Islet of Langerhans (tissue), 1 donor: ENCODE measurements around the gene ATP9A.

Experiments
- FAIRE-seq: peaks from one replicate; lab custom pipeline; 2011; peaks lifted over from hg19 to GRCh38; lab: Jason Lieb, UNC

The ATP9A gene

DNA sequence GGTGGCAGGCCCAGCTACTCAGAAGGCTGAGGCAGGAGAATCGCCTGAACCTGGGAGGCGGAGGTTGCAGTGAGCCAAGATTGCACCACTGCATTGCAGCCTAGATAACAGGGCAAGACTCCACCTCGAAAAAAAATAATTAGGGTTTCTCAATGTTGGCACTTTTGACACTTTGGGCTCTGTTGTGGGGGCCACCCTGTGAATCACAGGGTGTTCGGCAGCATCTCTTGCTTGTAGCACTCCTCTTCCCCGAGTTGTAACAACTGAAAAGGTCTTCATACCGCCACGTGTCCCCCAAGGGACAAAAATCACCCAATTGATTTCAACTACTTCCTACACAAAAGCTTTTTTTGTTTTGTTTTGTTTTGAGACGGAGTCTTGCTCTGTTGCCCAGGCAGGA is 172.4 kb downstream of the ATP9A start:
- FAIRE-seq: no peak

DNA sequence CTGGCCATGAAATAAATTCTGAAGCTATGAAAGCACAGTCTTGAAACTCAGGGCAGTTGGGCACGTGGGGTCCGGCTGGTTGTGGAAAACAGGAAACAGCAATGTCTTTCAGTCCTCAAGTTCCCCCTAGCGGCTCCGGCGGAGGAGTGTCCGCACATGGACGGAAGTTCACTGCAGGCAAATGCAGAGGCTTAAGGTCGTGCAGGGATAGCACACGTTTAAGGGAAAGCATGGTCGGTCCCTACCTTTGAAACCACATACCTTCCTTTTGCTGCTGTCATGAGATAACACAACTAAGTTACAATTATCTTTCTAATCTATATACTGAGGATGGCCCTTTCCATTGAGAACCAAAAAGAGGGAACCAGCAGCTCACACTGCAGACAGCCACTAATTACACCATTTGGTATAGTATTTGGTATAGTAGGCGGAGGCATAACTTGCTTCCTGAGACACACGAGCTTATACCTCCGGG is 173.1 kb downstream of the ATP9A start:
- FAIRE-seq: no peak

DNA sequence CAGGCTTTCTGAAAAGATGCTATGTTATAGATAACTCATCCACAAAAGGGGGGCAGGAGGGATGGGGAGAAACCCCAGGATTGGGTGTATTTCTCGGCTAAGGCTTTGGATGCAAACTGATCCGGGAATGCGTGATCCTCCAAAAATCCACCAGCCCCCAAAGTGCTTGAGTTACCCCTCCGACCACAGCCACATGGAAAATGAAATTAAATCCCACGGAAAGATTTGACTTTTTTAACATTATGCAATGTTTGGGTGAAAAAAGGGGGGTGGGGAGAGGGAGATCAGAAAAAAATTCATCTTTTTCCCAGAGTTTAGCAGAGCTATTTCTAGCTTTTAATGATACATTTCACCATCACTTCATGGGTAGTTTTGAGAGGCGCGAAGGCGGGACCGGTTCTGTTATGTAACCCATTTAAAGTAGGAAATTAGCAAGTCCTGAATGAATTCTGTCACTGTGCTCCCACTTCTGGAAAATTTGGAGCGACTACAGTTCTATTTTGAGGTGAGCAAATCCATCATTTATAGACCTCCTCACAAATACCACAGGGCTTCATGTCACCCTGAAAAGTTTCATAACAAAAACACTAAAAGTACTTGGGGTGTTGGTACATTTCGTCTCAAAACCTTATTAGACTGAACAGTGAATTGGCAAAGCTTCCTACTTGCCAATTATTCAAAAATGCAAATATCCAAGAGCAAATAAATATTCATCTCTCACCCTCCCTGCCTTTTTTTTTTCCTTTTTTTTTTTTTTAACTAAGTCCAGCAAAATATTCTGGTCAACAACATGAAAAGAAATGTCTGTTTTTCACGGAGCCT is 173.7 kb downstream of the ATP9A start:
- FAIRE-seq: no peak

DNA sequence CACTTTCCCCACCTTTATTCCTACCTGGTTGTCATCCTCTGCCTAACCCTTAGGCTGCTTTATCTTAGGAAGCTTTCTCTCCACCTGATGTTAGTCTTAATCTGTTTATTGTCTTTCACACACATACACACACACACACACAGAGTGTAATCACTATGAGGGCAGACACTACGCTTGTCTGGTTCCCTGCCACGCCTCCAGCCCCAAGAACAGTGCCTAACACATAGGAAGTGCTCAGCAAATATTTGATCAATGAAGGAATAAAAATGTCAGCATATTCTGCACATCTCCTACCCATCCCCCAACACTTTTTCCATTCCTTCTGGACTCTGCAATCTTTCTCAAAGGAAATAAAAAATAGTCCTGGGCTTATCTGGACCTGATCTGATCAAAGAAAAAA is 174.6 kb downstream of the ATP9A start:
- no peak for FAIRE-seq

DNA sequence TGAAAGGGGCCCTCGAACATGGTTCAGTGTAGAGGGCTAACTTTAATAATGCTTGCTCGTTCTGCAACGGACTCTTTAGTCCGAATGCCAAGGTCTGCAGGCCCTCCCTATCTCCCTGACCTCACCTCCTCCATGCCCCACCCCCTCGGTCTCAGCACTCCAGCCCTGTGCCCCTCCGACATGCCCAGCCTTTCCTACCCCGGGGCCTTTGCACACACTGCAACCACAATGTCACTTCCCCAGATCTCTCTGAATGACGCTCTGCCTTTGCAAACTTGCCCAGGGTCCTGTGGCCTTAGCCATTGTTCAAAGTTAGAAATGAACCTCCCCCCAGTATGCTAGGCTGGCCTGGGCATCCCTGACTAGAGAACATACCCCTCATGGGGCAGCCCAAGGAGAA is 175.6 kb downstream of the ATP9A start:
- FAIRE-seq: no peak

DNA sequence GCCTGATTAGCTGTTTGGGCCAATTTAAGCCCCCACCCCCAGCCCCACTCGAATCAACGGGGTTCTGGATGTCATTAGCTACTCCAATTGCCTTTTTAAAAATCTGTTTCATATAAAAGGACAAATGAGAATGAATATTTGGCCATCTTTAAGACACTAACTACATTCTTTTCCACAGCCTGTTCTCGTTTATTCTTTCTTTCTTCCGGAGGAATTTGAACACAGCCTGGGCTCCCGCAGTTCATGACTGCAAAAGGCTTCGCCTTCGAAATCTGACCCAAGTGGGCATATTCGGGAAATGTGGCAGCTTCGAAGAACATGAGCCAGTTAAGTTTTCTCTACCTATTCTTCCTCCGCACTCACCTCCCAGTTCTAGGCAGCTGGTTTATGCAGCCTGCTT is 176.3 kb downstream of the ATP9A start:
- no peak for FAIRE-seq

DNA sequence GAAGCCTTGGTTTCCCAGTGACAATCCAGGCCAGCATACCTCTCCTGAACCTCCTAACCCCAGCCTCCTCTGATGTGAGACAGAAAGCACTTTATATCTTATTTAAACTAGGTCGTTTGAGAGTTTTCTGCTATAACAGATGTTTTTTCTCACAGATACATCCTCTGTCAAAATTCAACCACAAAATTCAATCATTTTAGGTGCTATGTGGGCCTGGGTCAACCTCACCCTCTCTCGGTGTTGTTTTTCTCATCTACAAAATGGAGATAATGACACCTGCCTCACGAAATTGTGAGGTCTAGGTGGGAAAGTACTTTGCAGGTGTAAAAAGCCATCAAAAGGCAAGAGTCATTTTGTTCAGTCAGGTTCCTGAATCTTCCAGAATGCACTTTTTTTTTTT is 179.4 kb downstream of the ATP9A start:
- no peak for FAIRE-seq

DNA sequence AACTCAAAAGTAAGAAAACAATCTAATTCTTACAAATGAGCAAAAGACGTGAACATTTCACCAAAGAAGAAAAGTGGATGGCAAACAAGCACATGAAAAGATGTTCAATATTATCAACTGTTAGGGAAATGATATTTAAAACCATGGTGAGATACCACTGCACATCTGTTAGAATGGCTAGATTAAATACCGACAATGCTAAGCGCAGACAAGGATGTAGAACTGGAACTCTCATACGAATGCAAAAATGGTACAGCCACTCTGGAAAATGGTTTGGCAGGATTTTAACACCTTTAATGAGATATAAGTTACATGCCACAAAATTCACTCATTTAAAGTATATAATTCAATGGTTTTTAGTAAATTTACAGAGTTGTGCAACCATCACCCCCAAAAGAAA is 181.0 kb downstream of the ATP9A start:
- no peak for FAIRE-seq

DNA sequence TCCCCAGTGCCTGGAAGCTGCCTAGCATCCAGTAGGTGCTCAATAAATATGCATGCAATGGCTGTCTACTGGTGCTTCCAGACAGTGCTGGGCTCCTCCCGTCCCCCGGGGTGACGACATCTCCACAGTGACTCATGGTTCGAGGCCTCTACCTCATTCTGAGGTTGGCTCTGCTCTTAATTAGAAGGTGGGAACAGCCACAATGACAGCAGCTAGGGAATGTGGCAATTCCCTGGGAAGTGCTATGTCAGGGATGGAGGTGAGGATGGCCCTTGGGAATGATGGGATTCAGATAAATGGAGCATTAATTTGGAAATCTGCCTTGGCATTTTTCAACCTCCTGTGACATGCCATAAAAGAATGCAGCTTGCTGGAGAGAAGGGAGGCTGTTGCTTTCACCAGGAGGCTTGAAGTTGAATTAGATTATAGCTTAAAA is 182.2 kb downstream of the ATP9A start:
- FAIRE-seq: no peak

DNA sequence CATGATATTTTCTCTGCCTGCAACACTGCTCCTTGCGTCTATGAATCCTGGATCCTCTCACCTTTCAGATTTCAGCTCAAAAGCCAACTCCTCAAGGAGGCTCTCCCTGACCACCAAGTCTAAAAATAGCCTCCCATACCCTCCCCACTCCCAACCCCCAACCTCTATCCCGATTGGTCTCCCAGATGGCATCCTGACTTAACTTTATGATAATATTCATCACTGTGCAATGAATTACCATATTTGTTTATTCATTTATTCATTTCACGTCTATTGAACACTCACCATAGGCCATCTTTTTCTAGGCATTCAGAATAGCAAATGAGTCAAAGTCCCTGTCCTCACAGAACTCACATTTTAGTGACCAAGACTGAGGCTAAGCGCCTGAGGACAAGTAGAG is 183.0 kb downstream of the ATP9A start:
- no peak for FAIRE-seq

DNA sequence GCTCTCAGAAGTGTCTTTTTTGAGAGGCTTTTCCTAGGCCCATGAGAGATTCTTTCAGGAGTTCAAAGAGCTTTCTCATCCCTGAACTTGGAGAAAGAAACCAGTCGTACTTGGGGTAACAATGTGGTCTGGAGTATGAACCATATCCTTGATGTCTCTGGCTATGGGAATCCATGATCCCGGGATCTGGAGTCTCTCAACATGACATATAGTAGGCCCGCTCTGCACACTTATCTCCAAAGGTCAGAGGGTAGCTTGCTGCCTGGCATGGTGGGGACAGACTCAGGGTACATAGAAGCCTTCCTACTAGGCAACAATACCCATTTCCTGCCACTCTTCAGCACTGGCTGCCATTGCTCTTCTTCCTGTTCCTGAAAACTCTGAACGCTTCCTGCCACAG is 183.5 kb downstream of the ATP9A start:
- no peak for FAIRE-seq

DNA sequence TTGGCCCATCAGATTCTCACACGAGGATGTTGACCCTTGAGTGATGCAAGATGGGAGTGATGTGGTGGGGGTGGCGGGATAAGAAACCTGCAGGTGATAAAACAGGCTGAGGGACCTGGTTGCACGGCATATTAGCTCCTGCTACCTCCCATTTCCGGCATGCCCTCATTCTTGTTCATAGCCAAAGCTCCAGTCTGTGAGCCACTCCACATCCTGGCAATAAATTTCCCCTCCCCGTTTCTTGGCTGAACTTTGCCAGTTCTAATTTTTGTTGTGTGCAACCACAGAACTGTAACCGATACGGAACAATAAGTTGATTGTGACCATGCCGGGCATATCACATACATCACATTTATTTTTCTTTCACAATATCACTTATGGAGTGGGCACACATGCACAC is 184.1 kb downstream of the ATP9A start:
- no peak for FAIRE-seq

DNA sequence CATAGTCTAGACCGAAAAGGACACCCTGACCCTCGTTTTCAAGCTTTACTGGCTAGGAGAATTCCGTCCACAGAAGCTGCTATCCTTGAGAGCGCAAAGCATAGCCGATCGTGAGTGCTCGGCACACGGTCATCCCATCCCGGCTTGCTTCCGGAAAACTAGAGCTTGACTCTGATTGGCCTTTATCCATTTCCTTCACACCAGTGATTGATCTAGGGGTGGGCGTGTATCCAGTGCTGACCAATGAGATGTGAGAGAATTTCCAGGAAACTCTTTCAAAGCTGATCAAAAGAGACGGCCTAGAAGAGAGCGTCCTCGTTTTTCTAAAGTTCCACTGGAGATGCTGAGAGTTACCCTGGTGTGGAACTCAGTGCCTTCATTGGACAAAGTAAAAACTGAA is 184.7 kb downstream of the ATP9A start:
- no peak for FAIRE-seq

DNA sequence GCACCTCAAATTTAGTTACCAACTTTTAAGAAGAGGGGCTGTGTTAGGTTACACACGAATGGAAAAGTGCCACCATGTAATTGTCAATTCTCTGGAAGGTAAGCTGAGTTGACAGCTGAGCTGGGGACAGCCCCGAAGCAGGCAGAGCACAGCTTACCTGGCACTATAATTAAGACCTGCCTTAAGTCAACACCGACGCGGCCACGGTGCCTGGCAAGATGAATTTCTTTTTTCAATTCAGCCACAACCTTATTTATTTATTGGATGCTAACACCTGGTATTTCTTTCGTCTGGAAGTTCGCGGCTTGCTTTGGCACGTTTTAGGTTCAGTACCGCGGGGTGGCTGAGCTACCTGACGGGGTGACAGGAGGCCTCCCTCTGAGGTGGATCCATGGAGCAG is 185.1 kb downstream of the ATP9A start:
- FAIRE-seq: no peak

DNA sequence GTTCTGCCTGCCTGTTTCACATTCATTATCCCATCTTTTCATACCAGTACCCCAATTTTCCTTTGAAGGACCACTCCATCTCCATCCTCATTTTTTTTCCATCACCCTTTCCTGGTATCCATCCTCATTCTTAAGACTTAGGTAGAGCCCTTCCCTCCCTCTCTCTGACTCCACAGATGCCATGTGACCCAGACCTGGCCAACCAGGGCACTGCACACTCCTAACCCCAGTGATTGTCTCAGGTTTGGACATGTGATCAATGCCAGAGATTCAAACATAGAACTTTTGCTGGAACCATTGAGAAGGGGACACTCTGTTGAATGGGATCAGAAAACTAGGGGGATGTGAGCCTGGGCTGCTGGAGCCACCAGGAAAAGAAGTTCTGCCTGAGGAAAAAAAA is 186.6 kb downstream of the ATP9A start:
- FAIRE-seq: no peak

DNA sequence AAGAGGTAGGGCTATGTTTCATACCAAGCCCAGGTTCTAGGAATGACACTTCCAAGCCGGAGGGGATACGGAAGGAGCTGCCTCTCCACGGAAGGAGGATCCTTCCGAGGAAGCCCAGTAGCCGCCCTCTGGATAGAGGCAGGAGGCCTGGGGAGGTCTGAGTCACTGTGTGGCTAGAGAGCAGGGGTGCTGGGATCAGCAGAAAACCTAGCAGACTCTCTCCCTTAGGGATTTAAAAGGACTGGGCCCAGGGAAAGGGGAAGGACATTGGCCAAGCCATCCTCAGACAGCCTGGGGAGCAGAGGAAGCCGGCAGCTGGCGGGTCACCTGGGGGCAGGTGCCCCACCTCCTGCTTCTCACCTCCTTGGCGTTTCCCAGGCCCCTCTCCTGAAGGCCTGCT is 189.1 kb downstream of the ATP9A start:
- no peak for FAIRE-seq

DNA sequence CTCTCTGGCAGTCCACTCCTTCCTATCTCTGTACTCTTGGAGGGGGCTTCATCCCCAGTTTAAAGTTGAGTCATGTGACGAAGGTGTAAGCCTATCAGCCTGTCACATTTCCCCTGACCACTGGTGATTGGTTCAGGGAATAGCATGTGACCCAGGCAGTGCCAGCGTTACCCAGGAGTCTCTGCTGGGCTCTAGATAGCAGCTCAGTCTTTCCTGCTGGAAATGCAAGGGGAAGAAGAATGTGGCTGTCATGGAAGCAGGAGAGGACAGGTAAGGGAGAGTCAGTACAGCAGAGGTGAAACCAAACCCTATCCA is 190.1 kb downstream of the ATP9A start:
- no peak for FAIRE-seq

DNA sequence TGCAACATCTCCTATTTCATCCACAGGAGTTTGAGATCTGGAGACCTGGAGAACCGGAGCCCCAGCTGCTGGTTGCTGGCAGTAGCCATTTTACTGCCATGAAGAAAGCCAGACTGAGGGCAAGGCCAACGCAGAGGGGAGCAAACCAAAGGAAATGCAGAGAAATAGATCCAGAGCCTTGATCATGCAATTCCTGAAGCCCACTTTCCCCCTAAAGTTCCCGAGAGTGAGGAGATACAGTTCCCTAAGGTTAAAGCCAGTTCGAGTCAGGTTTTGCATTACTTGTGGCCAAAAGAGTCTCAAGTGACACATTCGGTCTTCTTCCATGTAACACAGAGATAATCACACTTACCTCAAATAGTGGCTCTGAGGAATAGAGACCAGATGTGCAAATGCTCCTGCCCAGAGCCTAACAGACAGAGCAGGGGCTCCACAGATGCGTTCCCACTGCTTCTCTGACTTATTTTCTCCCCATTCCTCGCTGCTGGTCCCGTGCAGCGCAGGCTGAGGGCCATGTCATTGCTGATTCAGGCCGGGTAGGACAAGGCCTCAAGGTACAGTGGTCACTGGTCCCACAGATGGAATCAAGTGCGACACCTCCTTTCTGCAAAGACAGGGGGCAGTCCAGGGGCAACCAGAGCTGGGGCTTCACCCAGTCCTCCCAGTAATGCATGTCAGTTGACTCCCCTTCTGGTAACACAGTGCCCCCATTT is 190.6 kb downstream of the ATP9A start:
- no peak for FAIRE-seq

DNA sequence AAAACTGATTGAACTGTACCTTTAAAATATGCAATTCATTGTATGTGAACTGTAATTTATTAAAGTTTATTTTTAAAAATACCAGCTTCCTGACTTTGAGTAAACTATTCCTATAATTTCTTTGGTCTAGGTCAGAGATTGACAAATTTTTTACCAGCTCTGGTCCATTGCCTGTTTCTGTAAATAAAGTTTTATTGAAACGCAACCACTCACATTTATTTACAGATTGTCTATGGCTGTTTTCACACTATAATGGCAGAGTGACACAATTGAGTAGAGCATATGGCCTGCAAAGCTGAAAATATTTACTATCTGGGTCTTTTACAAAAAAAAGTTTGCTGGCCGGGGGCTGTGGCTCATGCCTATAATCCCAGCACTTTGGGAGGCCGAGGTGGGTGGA is 192.7 kb downstream of the ATP9A start:
- FAIRE-seq: no peak

DNA sequence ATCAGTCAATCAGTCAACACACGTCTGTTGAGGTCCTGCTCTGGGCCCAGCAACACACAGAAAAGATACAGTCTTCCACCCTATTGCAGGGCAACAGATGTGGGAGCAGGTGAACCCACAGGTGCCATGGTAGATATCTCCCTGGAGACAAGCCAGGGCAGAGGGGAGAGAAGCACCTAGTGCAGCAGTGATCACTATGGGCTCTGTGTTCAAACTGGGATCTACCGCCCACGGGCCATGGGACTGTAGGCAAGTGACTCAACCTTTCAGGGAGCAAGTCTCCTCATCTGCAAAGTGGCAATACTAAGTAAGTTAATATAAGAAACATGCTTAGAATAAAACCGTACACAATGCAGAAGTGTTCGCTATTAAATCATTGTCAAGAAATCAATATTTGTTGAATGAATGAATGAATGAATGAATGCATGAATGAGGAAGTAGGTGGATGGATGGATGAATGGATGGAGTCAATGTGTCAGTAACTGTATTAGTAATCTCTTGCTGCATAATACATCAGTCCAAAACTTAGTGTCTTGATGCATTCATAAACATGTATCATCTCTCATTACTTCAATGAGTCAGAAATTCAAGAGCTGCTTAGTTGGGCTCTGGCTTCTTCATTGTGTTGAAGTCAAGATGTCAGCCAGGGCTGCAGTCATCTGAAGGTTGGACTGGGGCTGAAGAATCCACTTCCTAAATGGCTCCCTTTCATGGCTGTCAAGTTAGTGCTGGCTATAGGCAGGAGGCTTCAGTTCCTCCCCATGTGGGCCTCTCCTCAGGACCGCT is 193.7 kb downstream of the ATP9A start:
- FAIRE-seq: no peak

DNA sequence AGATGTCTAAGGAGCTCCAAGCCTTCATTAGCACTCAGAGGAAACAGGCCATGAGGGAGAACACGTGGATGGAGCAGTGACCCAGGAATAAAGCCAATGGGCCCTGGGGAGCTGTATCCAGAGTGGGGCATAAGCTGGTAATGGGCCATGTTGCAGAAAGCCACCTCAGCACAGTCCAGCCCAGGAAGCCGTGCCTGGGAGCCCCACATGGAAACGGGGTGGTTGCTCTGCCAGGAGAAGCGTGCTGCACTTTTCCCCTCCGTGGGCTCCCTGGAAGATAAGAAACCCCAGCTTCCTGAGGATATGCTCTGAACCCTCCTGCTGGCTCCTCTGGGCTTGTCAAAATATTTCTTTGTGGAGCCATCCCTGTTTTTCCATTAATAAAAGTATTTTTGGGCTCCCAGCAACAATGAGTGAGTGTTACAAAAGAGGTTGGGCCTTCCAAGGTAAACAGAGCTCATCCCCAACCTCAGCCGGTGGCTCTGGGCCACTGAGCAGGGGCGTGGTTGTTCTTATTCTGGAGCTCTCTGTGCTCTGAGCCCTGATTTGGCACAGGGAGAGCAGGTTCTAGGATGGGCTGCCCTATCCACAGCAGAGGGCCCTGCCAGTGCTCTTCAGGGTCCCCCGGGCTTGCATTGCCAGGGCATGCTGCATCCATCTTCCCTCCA is 194.5 kb downstream of the ATP9A start:
- no peak for FAIRE-seq

DNA sequence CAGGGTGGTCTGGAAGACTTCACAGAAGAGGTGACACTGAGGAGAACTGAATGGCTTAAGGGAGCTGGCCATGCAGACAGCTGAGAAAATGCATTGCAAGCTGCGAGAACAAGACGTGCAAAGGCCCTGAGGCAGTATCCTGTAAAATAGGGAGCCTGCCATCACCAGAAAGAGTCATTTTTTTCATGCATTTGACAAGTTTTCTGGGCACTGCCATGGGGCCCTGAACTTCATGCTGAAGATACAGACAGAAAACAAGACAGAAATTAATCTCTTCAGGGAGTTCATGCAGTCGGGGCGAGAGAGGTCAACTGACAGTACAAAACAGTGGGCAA is 196.8 kb downstream of the ATP9A start:
- FAIRE-seq: no peak
